ENCODE data around the gene STX17.

DNA sequence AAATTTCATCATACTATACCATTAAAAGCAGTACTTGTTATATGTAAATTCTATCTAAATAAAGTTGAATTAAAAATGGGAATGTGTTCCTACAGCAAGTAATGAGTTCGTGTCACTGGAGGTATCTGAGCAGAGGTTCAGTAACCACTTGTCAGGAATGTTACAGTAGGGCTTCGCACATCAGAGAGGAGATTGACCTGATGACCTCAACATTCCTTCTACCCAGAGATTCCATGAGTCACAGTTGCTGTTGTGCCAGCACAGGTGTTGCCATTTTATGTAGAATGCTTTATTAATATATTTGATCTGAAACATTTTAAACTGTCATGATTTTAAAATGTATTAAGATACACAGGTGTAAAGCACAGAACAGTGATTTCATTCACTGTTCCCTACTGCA is 60.3 kb downstream of the STX17 start:
- no peak for TF ChIP-seq POLR2A (IDR thresholded peaks at IDR 0.05; ENCODE audit: extremely low read depth, insufficient read length)
- TF ChIP-seq, protein P1, sequence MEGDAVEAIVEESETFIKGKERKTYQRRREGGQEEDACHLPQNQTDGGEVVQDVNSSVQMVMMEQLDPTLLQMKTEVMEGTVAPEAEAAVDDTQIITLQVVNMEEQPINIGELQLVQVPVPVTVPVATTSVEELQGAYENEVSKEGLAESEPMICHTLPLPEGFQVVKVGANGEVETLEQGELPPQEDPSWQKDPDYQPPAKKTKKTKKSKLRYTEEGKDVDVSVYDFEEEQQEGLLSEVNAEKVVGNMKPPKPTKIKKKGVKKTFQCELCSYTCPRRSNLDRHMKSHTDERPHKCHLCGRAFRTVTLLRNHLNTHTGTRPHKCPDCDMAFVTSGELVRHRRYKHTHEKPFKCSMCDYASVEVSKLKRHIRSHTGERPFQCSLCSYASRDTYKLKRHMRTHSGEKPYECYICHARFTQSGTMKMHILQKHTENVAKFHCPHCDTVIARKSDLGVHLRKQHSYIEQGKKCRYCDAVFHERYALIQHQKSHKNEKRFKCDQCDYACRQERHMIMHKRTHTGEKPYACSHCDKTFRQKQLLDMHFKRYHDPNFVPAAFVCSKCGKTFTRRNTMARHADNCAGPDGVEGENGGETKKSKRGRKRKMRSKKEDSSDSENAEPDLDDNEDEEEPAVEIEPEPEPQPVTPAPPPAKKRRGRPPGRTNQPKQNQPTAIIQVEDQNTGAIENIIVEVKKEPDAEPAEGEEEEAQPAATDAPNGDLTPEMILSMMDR (IDR thresholded peaks at IDR 0.05; ENCODE audit: low read depth, low read length) = no peak

Measured in NB4 (cell line).